CD14-positive monocyte (primary cell): ENCODE data around the gene NPTX1. TPM values are rescaled to one million over a fixed set of nuclear protein-coding genes. Genes with fewer than 3 reads are reported as not detected.

ENCODE experiments used
- DNase-seq, 3 donors: peaks; one replicate each; pipeline ENCODE4 v3.0.0-alpha.2; 2011 to 2022
- H2AFZ ChIP-seq: 2 replicates; pipeline ENCODE4 v1.6.0; 2012; ENCODE audit warnings: mild to moderate bottlenecking, low read depth, low read length, inconsistent platforms; ENCODE audit not compliant: insufficient read depth, poor library complexity, severe bottlenecking
- H3K27ac ChIP-seq, 2 donors: 1 replicate in 1 of 2; 2 replicates in 1 of 2; pipeline ENCODE4 v1.5.1; 2012 to 2013; ENCODE audit warnings: low read length in 2 of 2, control low read depth in 1 of 2, inconsistent platforms in 1 of 2, low read depth in 1 of 2, mild to moderate bottlenecking in 1 of 2
- H3K27me3 ChIP-seq, 2 donors: one replicate each; pipeline versions ENCODE4 v1.6.0 to v1.6.1; 2011 to 2013; ENCODE audit warnings: low read length in 2 of 2; ENCODE audit not compliant: control insufficient read depth in 2 of 2, insufficient read depth in 2 of 2
- H3K36me3 ChIP-seq, 2 donors: replicated peaks in 1 of 2; 1 replicate in 1 of 2; 2 replicates in 1 of 2; pipeline versions ENCODE4 v1.5.1 to v1.6.1; 2012 to 2013; ENCODE audit warnings: low read length in 2 of 2, control low read depth in 1 of 2, inconsistent platforms in 1 of 2, mild to moderate bottlenecking in 1 of 2; ENCODE audit not compliant: insufficient read depth in 2 of 2, control insufficient read depth in 1 of 2
- H3K4me1 ChIP-seq, 2 donors: 1 replicate in 1 of 2; 2 replicates in 1 of 2; pipeline versions ENCODE4 v1.5.1 to v1.6.1; 2012 to 2013; ENCODE audit warnings: low read length in 2 of 2, control low read depth in 1 of 2, inconsistent platforms in 1 of 2, mild to moderate bottlenecking in 1 of 2, moderate library complexity in 1 of 2; ENCODE audit not compliant: insufficient read depth in 2 of 2, control insufficient read depth in 1 of 2
- H3K4me2 ChIP-seq: replicated peaks from 2 replicates; pipeline ENCODE3; 2012; ENCODE audit warnings: low read length, moderate library complexity, mild to moderate bottlenecking; ENCODE audit not compliant: poor library complexity, severe bottlenecking; ENCODE audit errors: extremely low read depth
- H3K4me3 ChIP-seq, 3 experiments: fragments of 200-600 bp in 1 of 3; sonication (generic) in 1 of 3; replicated peaks in 1 of 3; 1 replicate in 2 of 3; 2 replicates in 1 of 3; pipeline ENCODE4 v1.5.1; 2011 to 2013; ENCODE audit warnings: low read length in 3 of 3, mild to moderate bottlenecking in 3 of 3, control low read depth in 2 of 3, low read depth in 2 of 3, inconsistent platforms in 1 of 3, moderate library complexity in 1 of 3
- H3K79me2 ChIP-seq: 2 replicates; pipeline ENCODE4 v1.6.0; 2012; ENCODE audit warnings: mild to moderate bottlenecking, control low read depth, inconsistent platforms, low read length, moderate library complexity; ENCODE audit not compliant: insufficient read depth
- H3K9ac ChIP-seq: 2 replicates; pipeline ENCODE4 v1.6.0; 2017; ENCODE audit warnings: low read length, mild to moderate bottlenecking; ENCODE audit not compliant: insufficient read depth, poor library complexity, severe bottlenecking
- H3K9me3 ChIP-seq, 2 donors: replicated peaks in 1 of 2; 1 replicate in 1 of 2; 2 replicates in 1 of 2; pipeline versions ENCODE4 v1.5.1 to v1.6.1; 2012 to 2013; ENCODE audit warnings: low read length in 2 of 2, control low read depth in 1 of 2; ENCODE audit not compliant: control insufficient read depth in 1 of 2, insufficient read depth in 1 of 2
- H4K20me1 ChIP-seq: 2 replicates; pipeline ENCODE4 v1.6.0; 2012; ENCODE audit warnings: mild to moderate bottlenecking, low read length, control low read depth, moderate library complexity; ENCODE audit not compliant: insufficient read depth
- H3K27ac Mint-ChIP-seq, 7 donors: one replicate each; pipeline ENCODE4 v1.8.0; 2020; ENCODE audit warnings: mild to moderate bottlenecking in 7 of 7, mixed read lengths in 7 of 7, moderate library complexity in 6 of 7, inconsistent platforms in 2 of 7
- H3K27me3 Mint-ChIP-seq, 3 donors: one replicate each; pipeline ENCODE4 v1.8.0; 2021 to 2022; ENCODE audit warnings: low read depth in 3 of 3, mild to moderate bottlenecking in 3 of 3, mixed read lengths in 3 of 3, moderate library complexity in 3 of 3, inconsistent platforms in 1 of 3
- H3K36me3 Mint-ChIP-seq, 2 donors: one replicate each; pipeline ENCODE4 v1.8.0; 2020; ENCODE audit warnings: mixed read lengths in 2 of 2, inconsistent platforms in 1 of 2, mild to moderate bottlenecking in 1 of 2
- H3K4me1 Mint-ChIP-seq: one replicate; pipeline ENCODE4 v1.8.0; 2020; ENCODE audit warnings: mild to moderate bottlenecking, mixed read lengths
- H3K4me3 Mint-ChIP-seq, 2 donors: one replicate each; pipeline ENCODE4 v1.8.0; 2020; ENCODE audit warnings: mild to moderate bottlenecking in 2 of 2, mixed read lengths in 2 of 2, moderate library complexity in 1 of 2
- H3K9me3 Mint-ChIP-seq, 7 donors: one replicate each; pipeline ENCODE4 v1.8.0; 2020 to 2022; ENCODE audit warnings: mixed read lengths in 7 of 7, mild to moderate bottlenecking in 6 of 7, moderate library complexity in 6 of 7, inconsistent platforms in 2 of 7
- WGBS: methylation state at CpG from one replicate; pipeline ENCODE4 v1.1.5; 2013; ENCODE audit warnings: missing lambda C conversion rate; ENCODE audit not compliant: insufficient coverage; 5-methylcytosine and 5-hydroxymethylcytosine counted together
- intact Hi-C, 2 donors: fragments of 100-400 bp; cut with micrococcal nuclease; formaldehyde crosslinking; loops; one replicate each; pipeline versions ENCODE4 v1.15.0 to v1.15.1; 2023
- polyA minus RNA-seq: library from RNA; depleted of rRNA, polyadenylated mRNA; stranded (reverse); fragments of >200 nt; gene quantifications from 2 replicates; pipeline ENCODE4 v1.2.3, GENCODE V29; 2012
- polyA plus RNA-seq, 3 donors: library from polyadenylated mRNA; depleted of rRNA in 1 of 3; unstranded in 2 of 3; stranded (reverse) in 1 of 3; fragments of 300-500 nt in 2 of 3; fragments of >200 nt in 1 of 3; fragmentation: Illumina TruSeq in 2 of 3; gene quantifications; 1 replicate in 2 of 3; 2 replicates in 1 of 3; pipeline ENCODE4 v1.2.3, GENCODE V29; 2012 to 2021
- total RNA-seq, 12 experiments: library from RNA in 1 of 12; stranded (reverse) in 1 of 12; fragments of 120-200 nt in 1 of 12; gene quantifications; one replicate each; pipeline ENCODE4 v1.2.4 and lab custom pipeline; 2013 to 2026; ENCODE audit warnings: mixed read lengths in 6 of 12, inconsistent platforms in 1 of 12
- TF ChIP-seq, protein P1 (sequence below): fragments of 200-600 bp; IDR thresholded peaks from one replicate; pipeline ENCODE4 v1.8.0; 2022; ENCODE audit warnings: antibody characterized with exemption, mild to moderate bottlenecking

NPTX1 gene, protein sequence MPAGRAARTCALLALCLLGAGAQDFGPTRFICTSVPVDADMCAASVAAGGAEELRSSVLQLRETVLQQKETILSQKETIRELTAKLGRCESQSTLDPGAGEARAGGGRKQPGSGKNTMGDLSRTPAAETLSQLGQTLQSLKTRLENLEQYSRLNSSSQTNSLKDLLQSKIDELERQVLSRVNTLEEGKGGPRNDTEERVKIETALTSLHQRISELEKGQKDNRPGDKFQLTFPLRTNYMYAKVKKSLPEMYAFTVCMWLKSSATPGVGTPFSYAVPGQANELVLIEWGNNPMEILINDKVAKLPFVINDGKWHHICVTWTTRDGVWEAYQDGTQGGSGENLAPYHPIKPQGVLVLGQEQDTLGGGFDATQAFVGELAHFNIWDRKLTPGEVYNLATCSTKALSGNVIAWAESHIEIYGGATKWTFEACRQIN
- 0.29 TPM for total RNA-seq (2013)
- polyA plus RNA-seq (not detected), polyA minus RNA-seq (under 0.01 TPM in 1 of 2 replicates, not detected in the other), total RNA-seq (lab: John Stamatoyannopoulos, UW) (0 to 10.8 (median 0.08) reads per million in 11 experiments)

DNA sequence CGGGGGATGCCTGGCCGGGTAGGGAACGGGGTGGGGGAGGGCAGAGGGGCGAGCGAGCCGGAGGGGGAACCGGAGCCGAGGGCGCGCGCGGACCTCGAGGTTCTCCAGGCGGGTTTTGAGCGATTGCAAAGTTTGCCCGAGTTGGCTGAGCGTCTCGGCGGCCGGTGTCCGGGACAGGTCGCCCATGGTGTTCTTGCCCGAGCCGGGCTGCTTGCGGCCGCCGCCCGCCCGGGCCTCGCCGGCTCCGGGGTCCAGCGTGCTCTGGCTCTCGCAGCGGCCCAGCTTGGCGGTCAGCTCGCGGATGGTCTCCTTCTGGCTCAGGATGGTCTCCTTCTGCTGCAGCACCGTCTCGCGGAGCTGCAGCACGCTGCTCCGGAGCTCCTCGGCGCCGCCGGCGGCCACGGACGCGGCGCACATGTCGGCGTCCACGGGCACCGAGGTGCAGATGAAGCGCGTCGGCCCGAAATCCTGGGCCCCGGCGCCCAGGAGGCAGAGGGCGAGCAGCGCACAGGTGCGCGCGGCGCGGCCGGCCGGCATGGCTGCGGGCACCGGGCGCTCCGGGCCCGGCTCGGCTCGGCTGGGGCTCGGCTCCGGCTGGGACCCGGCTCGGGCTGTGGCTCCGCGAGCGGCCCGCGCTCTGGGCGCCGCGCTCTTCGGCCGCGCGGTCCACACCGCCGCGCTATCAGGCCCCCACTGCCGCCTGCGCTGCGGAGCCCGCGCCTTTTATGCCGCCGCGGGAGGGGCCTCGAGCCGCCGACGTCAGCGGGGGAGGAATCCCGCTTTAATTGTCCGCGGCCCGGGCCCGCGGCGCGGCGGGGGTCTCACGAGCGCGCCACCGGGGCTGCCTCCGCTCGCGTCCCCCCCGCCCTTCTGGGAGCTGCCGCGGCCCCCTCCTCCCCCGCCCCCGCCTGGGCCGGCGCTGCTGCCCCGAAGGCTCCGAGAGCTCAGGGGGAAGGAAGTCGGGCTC, at the start of gene NPTX1:
TSS of gene NPTX1 (minus strand) at position 698 of the 967 bp plus-strand sequence. CDS start at position 537, 161 bp downstream.
- under 1% methylated on average over 136 of the region's 136 CpGs for WGBS
- no peak within 1 kb of the TSS for H3K27ac Mint-ChIP-seq
- TF ChIP-seq, protein P1, sequence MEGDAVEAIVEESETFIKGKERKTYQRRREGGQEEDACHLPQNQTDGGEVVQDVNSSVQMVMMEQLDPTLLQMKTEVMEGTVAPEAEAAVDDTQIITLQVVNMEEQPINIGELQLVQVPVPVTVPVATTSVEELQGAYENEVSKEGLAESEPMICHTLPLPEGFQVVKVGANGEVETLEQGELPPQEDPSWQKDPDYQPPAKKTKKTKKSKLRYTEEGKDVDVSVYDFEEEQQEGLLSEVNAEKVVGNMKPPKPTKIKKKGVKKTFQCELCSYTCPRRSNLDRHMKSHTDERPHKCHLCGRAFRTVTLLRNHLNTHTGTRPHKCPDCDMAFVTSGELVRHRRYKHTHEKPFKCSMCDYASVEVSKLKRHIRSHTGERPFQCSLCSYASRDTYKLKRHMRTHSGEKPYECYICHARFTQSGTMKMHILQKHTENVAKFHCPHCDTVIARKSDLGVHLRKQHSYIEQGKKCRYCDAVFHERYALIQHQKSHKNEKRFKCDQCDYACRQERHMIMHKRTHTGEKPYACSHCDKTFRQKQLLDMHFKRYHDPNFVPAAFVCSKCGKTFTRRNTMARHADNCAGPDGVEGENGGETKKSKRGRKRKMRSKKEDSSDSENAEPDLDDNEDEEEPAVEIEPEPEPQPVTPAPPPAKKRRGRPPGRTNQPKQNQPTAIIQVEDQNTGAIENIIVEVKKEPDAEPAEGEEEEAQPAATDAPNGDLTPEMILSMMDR, result no peak

More for the DNA sequence above, at the start of gene NPTX1:
- intact Hi-C loops, result no loop called here
- Histone ChIP-seq H3K27me3 (peaks cover 37 to 81% of the 10 kb centered on the region in 2 donors), H3K4me1 (peaks cover 0 to 19% of the 10 kb centered on the region in 2 donors), H3K4me2 (peak within 1 kb of the TSS; percentile 29), H3K27ac (no peak within 1 kb of the TSS), H3K4me3 (no peak within 1 kb of the TSS), H3K79me2 (no peaks in the 10 kb centered on the region), H3K9ac (no peak within 1 kb of the TSS), H2AFZ (no peak within 1 kb of the TSS), H3K36me3 (no peaks in the 10 kb centered on the region), H3K9me3 (peaks cover 0 to 19% of the 10 kb centered on the region in 2 donors), H4K20me1 (no peaks in the 10 kb centered on the region)
- Mint-ChIP-seq H3K9me3 (peaks cover 0 to 12% (median 0%) of the 10 kb centered on the region in 7 donors), H3K27me3 (peaks cover 65 to 96% (median 66%) of the 10 kb centered on the region in 3 donors), H3K4me1 (peaks cover 6% of the 10 kb centered on the region), H3K36me3 (peaks cover 0 to 4% of the 10 kb centered on the region in 2 donors), H3K4me3 (peak within 1 kb of the TSS in 1 of 2 donors; percentile 82)
- DNase-seq, result no peak
